GM12878 (cell line): ENCODE measurements around the gene TMEM140. TPM values are rescaled to one million over a fixed set of nuclear protein-coding genes. Genes with fewer than 3 reads are reported as not detected.

ENCODE experiments used
- ATAC-seq: fragments of 200-7000 bp; cut with Tn5 transposase; 3 replicates; pipeline ENCODE4 v1.9.1; 2020; ENCODE audit warnings: mild to moderate bottlenecking, moderate library complexity
- BruUV-seq: library from RNA; stranded (reverse); fragments of 400-500 nt; replicated peaks from 2 replicates; lab custom pipeline; 2021; lab: Mats Ljungman, UMichigan
- CTCF ChIA-PET: fragments of 300-600 bp; sonication (Branson Sonifier 250); formaldehyde crosslinking; extraction: SDS; loops from one replicate; lab custom pipeline; 2021; ENCODE audit warnings: inconsistent platforms; lab: Yijun Ruan, JAX
- POLR2A ChIA-PET: fragments of 350-600 bp; formaldehyde crosslinking; extraction: SDS; loops from one replicate; lab custom pipeline; 2021; ENCODE audit warnings: inconsistent platforms; lab: Charles Lee
- RAD21 ChIA-PET: fragments of 300-600 bp; sonication (Branson Sonifier 250); formaldehyde crosslinking; loops from one replicate; lab custom pipeline; 2023; ENCODE audit warnings: antibody characterized with exemption; ENCODE audit not compliant: unreplicated experiment; lab: Charles Lee
- SMC1A ChIA-PET: fragments of 300-600 bp; sonication (Branson Sonifier 250); formaldehyde crosslinking; loops from one replicate; lab custom pipeline; 2023; ENCODE audit not compliant: unreplicated experiment, uncharacterized antibody; lab: Charles Lee
- DNase-seq: peaks from one replicate; pipeline ENCODE4 v3.0.0-alpha.2; 2011; ENCODE audit warnings: low read depth, low spot score
- FAIRE-seq: peaks from 3 replicates; lab custom pipeline; 2011; peaks lifted over from hg19 to GRCh38; lab: Jason Lieb, UNC
- H2AFZ ChIP-seq: 2 replicates; pipeline ENCODE4 v1.6.0; 2011; ENCODE audit warnings: low read depth, low read length, control low read depth; ENCODE audit not compliant: control insufficient read depth
- H3K27ac ChIP-seq: 2 replicates; pipeline ENCODE4 v1.5.1; 2011; ENCODE audit warnings: control low read depth; ENCODE audit not compliant: control insufficient read depth, insufficient read depth
- H3K27me3 ChIP-seq, 2 experiments: replicated peaks in 1 of 2; 2 replicates each; pipeline versions ENCODE4 v1.6.0 to v1.6.1; 2011; ENCODE audit warnings: low read length in 1 of 2; ENCODE audit not compliant: control insufficient read depth in 2 of 2, insufficient read depth in 2 of 2
- H3K36me3 ChIP-seq, 2 experiments: 2 replicates each; pipeline ENCODE4 v1.5.1; 2011; ENCODE audit warnings: low read length in 1 of 2; ENCODE audit not compliant: control insufficient read depth in 2 of 2, insufficient read depth in 2 of 2
- H3K4me1 ChIP-seq: 2 replicates; pipeline ENCODE4 v1.6.1; 2011; ENCODE audit warnings: mild to moderate bottlenecking, low read length, moderate library complexity, mixed read lengths; ENCODE audit not compliant: control insufficient read depth, insufficient read depth
- H3K4me2 ChIP-seq: 2 replicates; pipeline ENCODE4 v1.6.0; 2011; ENCODE audit warnings: control low read depth; ENCODE audit not compliant: control insufficient read depth, insufficient read depth
- H3K4me3 ChIP-seq: fragments of 200-600 bp; sonication (generic); 2 replicates; pipeline ENCODE4 v1.5.1; 2016
- H3K79me2 ChIP-seq: 2 replicates; pipeline ENCODE4 v1.6.0; 2011; ENCODE audit warnings: low read length; ENCODE audit not compliant: control insufficient read depth, insufficient read depth
- H3K9ac ChIP-seq: 2 replicates; pipeline ENCODE4 v1.8.0; 2011; ENCODE audit warnings: low read length, control low read depth, mixed read lengths; ENCODE audit not compliant: control insufficient read depth, insufficient read depth
- H3K9me3 ChIP-seq: replicated peaks from 3 replicates; pipeline ENCODE4 v1.5.1; 2011; ENCODE audit warnings: mild to moderate bottlenecking, low read length; ENCODE audit not compliant: control insufficient read depth, insufficient read depth
- H4K20me1 ChIP-seq: 2 replicates; pipeline ENCODE4 v1.6.0; 2011; ENCODE audit not compliant: control insufficient read depth, insufficient read depth
- ATF7 ChIP-seq: fragments of 450-650 bp; IDR thresholded peaks from 2 replicates; pipeline ENCODE4 v1.6.1; 2016; ENCODE audit warnings: low read depth, mild to moderate bottlenecking
- NFXL1 ChIP-seq: fragments of 450-650 bp; IDR thresholded peaks from 2 replicates; pipeline ENCODE4 v1.6.1; 2017; ENCODE audit warnings: antibody characterized with exemption, mild to moderate bottlenecking, borderline replicate concordance
- NFYA ChIP-seq: IDR thresholded peaks from 2 replicates; pipeline ENCODE4 v1.6.1; 2011; ENCODE audit warnings: low read depth, mild to moderate bottlenecking, low read length, improper control_type of control experiment, borderline replicate concordance
- PAX5 ChIP-seq: IDR thresholded peaks from 2 replicates; pipeline ENCODE4 v1.6.1; 2011; ENCODE audit warnings: low read depth, low read length, borderline replicate concordance
- RFX5 ChIP-seq: IDR thresholded peaks from 2 replicates; pipeline ENCODE4 v1.6.1; 2011; ENCODE audit warnings: low read depth, low read length, improper control_type of control experiment
- ZBTB4 ChIP-seq: fragments of 450-650 bp; formaldehyde crosslinking; IDR thresholded peaks from 2 replicates; pipeline ENCODE4 v1.4.0; 2022; ENCODE audit warnings: mild to moderate bottlenecking, moderate library complexity
- ZNF207 ChIP-seq: fragments of 450-650 bp; IDR thresholded peaks from 2 replicates; pipeline ENCODE4 v1.6.1; 2014; ENCODE audit warnings: antibody characterized with exemption, mild to moderate bottlenecking, borderline replicate concordance
- ZNF24 ChIP-seq: fragments of 450-650 bp; IDR thresholded peaks from 2 replicates; pipeline ENCODE4 v1.6.1; 2017; ENCODE audit warnings: antibody characterized with exemption, mild to moderate bottlenecking
- WGBS: methylation state at CpG from one replicate; pipeline ENCODE4 v1.1.6; 2016; ENCODE audit warnings: low lambda C conversion rate; ENCODE audit not compliant: insufficient replicate concordance, insufficient coverage; ENCODE audit errors: missing lambda C conversion rate; 5-methylcytosine and 5-hydroxymethylcytosine counted together
- in situ Hi-C: fragments of 300-500 bp; cut with MboI; formaldehyde crosslinking; loops from 9 replicates; pipeline ENCODE4 v1.14.3; 2018; ENCODE audit warnings: mixed read lengths
- intact Hi-C: fragments of 100-400 bp; cut with micrococcal nuclease; formaldehyde crosslinking; loops from one replicate; pipeline ENCODE4 v1.14.2; 2022; ENCODE audit not compliant: unreplicated experiment
- polyA plus RNA-seq, 11 experiments: library from polyadenylated mRNA; depleted of rRNA in 4 of 11; unstranded in 6 of 11; stranded (reverse) in 5 of 11; fragments of >200 nt; fragmentation: Nextera tagmentation in 4 of 11; fragmentation: Illumina TruSeq in 1 of 11; extraction: Ambion mirVana in 4 of 11; extraction: Trizol in 1 of 11; gene quantifications; 1 replicate in 1 of 11; 2 replicates in 10 of 11; pipeline versions ENCODE4 v1.2.1 to v1.2.3, GENCODE V29; 2011 to 2016; ENCODE audit warnings: inconsistent platforms in 2 of 11, missing spikeins in 2 of 11, low read depth in 1 of 11
- total RNA-seq, 4 experiments: library from RNA; depleted of rRNA in 3 of 4; stranded (reverse); fragments of >200 nt in 3 of 4; fragmentation: Illumina TruSeq in 1 of 4; extraction: Trizol in 1 of 4; gene quantifications; 2 replicates each; pipeline versions ENCODE4 v1.2.1 to v1.2.3, GENCODE V29; 2013 to 2021

TMEM140 gene
- total and polyA plus RNA-seq, 10 of the 15 experiments (the other 5 are each of a cell fraction or from before 2014, with no cell fraction given) = 0.85 to 20.7 (median 3.3) TPM

- in situ Hi-C loops = no loop called here
- intact Hi-C loops = no loop called here
- ChIA-PET RAD21 (interaction anchor here (0.6 kb wide), 1 partner anchor 50 kb away, joined by 3 read pairs; no protein-coding TSS in a partner anchor), POLR2A (no interaction called here), CTCF (interaction anchor here (0.8 kb wide), 1 partner anchor 32 kb away, joined by 4 read pairs; no protein-coding TSS in a partner anchor), SMC1A (interaction anchor here (1.0 to 1.6 kb wide), 3 partner anchors 8 to 37 kb away, joined by 3 to 4 read pairs (median 3); no protein-coding TSS in a partner anchor)
- BruUV-seq = no TSS peak
- Histone ChIP-seq H3K4me3 (no peak overlapping the region), H3K4me1 (no peaks in the 10 kb centered on the region), H2AFZ (no peak overlapping the region), H3K27me3 (no peaks in the 10 kb centered on the region), H3K36me3 (no peaks in the 10 kb centered on the region), H3K9me3 (no peaks in the 10 kb centered on the region; the same call in 2 of the 3 replicates), H4K20me1 (no peaks in the 10 kb centered on the region), H3K9ac (no peak overlapping the region), H3K79me2 (no peaks in the 10 kb centered on the region), H3K27ac (no peak overlapping the region), H3K4me2 (no peak overlapping the region)
- FAIRE-seq (no peak), ATAC-seq (no peak), DNase-seq (no peak)
- TF ChIP-seq NFXL1 (no peak), RFX5 (no peak), PAX5 (no peak), ATF7 (no peak), ZBTB4 (CRISPR knock-in tag) (no peak), NFYA (no peak), ZNF207 (no peak), ZNF24 (no peak)
- 86% methylated on average over 1 of the region's 1 CpG for WGBS
Measured at GRCh38 chr7:135109976-135110375, 37.9 kb upstream of the TMEM140 start.
